Hematopoietic multipotent progenitor cell treated with erythropoietin and hydrocortisone succinate and interleukin-3 and kit ligand, for 6 days (in vitro differentiated cells): ENCODE data around the gene BLID.
A peak's percentile ranks its signal among the peaks of the same experiment; 100 is the strongest.

Experiments used
- DNase-seq: peaks from one replicate; pipeline ENCODE4 v3.0.0-alpha.2; 2015

Gene BLID

DNA sequence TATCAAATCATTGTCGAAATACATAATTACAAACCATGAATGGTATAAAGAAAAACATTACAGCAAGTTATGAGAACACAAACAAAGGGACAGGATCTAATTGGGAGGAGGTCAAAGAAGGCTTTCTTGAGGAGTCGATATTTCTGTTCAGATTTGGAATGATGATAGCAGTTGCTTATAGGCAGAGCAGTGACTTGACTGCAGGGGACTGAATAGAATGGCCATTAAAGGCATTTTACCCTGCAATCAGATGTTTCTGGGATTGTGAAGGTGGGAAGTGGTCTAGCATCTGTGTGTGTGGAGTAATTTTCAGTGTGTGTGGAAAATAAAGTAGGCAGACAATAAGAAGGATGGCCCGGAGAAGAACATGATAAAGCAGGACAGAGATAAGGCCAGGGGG lies 41.0 kb downstream of the BLID start:
- no peak for DNase-seq

DNA sequence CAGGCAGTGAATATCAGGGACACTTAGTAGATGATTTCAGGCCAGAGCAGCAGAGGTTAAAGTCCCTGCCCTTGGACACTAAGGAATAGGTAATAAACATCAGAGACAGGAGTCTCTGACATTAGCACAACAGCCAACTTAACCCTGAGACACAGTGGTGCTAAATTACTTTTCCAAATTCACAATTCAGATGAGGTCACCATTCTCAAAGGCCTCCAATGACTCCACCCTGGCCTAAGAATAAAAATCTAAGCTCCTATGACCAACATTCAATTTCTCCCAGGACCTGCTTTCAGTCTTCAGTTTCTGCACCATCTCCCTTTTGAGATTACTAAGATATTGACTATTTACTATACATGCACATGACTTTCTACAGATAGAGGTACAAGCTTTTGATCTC lies 42.0 kb downstream of the BLID start:
- no peak for DNase-seq

- no peak for DNase-seq
Observed at GRCh38 chr11:122071709-122072202, 44.3 kb downstream of the BLID start.

GRCh38 chr11:122069707-122070360 lies 46.2 kb downstream of the BLID start:
- peak; percentile 17 for DNase-seq

GRCh38 chr11:122068837-122069236 lies 47.2 kb downstream of the BLID start:
- no peak for DNase-seq

DNA sequence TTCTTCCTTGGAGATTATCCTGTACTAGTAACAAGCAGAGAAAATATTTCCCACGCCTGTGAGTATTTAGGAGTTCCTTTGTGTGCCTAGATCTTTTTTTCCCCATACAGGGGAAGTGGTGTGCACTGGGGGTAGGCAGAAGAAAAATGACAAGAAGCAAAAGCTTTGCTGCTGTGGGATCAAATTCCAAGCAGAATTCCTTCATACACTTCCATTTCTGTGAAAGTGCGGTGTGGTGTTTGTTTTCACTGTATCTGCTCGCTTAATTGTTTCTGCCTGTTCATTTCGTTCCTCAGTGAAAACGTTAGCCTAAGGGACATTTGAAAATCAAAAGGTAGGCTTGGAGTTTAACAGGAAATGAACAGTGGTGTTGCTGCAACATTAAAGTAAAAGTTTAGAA lies 47.9 kb downstream of the BLID start:
- no peak for DNase-seq
